Upper lobe of right lung (tissue), 1 donor: ENCODE measurements around the gene AKR7A2. TPM values are rescaled to one million over a fixed set of nuclear protein-coding genes. Genes with fewer than 3 reads are reported as not detected.

Source experiments
- ATAC-seq: fragments of 200-7000 bp; cut with Tn5 transposase; one replicate; pipeline ENCODE4 v1.9.1; 2020; ENCODE audit warnings: mild to moderate bottlenecking, moderate library complexity
- DNase-seq: peaks from one replicate; pipeline ENCODE4 v3.0.0-alpha.2; 2020
- H3K27ac ChIP-seq: fragments of 200-600 bp; one replicate; pipeline ENCODE4 v1.8.0; 2022
- H3K27me3 ChIP-seq: fragments of 200-600 bp; one replicate; pipeline ENCODE4 v1.8.0; 2022; ENCODE audit warnings: mild to moderate bottlenecking
- H3K36me3 ChIP-seq: fragments of 200-600 bp; one replicate; pipeline ENCODE4 v1.8.0; 2022
- H3K4me1 ChIP-seq: fragments of 200-600 bp; one replicate; pipeline ENCODE4 v1.8.0; 2022
- H3K4me3 ChIP-seq: fragments of 200-600 bp; one replicate; pipeline ENCODE4 v1.8.0; 2022; ENCODE audit warnings: mild to moderate bottlenecking
- H3K9me3 ChIP-seq: fragments of 200-600 bp; one replicate; pipeline ENCODE4 v1.8.0; 2022
- CTCF ChIP-seq: fragments of 200-600 bp; IDR thresholded peaks from one replicate; pipeline ENCODE4 v1.8.0; 2022; ENCODE audit warnings: antibody characterized with exemption
- intact Hi-C: fragments of 100-400 bp; cut with DNase I; formaldehyde crosslinking; loops from one replicate; pipeline ENCODE4 v1.11.0; 2022
- total RNA-seq: library from RNA; stranded (reverse); fragmentation: NEBNext Ultra II Directional; extraction: Animal tissue kit (Norgen Biotek cat#: 25700); gene quantifications from one replicate; pipeline ENCODE4 v1.2.1, GENCODE V29; 2021
- donor health status: DM: no; HTN: yes; CAD: no; lungs with severe emphysema.

Gene AKR7A2
- total RNA-seq, 1 donor from 2014 or later = 39.1 TPM

- Histone ChIP-seq H3K27ac (no peak overlapping the region), H3K27me3 (no peaks in the 10 kb centered on the region), H3K36me3 (peaks cover 25% of the 10 kb centered on the region), H3K4me1 (no peaks in the 10 kb centered on the region), H3K9me3 (no peaks in the 10 kb centered on the region), H3K4me3 (no peak overlapping the region)
- ATAC-seq = no peak
- intact Hi-C loops = no loop called here
- TF ChIP-seq CTCF = no peak
- DNase-seq = no peak
Measured at GRCh38 chr1:19319196-19319595, 7.3 kb upstream of the AKR7A2 start.

GRCh38 chr1:19317126-19317910, 5.4 kb upstream of the AKR7A2 start:
- DNase-seq (no peak), ATAC-seq (no peak)
- Histone ChIP-seq H3K36me3 (peaks cover 17% of the 10 kb centered on the region), H3K9me3 (no peaks in the 10 kb centered on the region), H3K4me1 (peaks cover 7% of the 10 kb centered on the region), H3K27ac (no peak overlapping the region), H3K4me3 (no peak overlapping the region), H3K27me3 (no peaks in the 10 kb centered on the region)
- intact Hi-C loops = no loop called here
- TF ChIP-seq CTCF = no peak

GRCh38 chr1:19315378-19316198, 3.6 kb upstream of the AKR7A2 start:
- Histone ChIP-seq H3K4me3 (no peak overlapping the region), H3K27me3 (no peaks in the 10 kb centered on the region), H3K36me3 (peaks cover 14% of the 10 kb centered on the region), H3K4me1 (peaks cover 14% of the 10 kb centered on the region), H3K27ac (no peak overlapping the region), H3K9me3 (no peaks in the 10 kb centered on the region)
- intact Hi-C loops = no loop called here
- ATAC-seq (no peak), DNase-seq (no peak)
- no peak for TF ChIP-seq CTCF

GRCh38 chr1:19313961-19314882, 2.3 kb upstream of the AKR7A2 start:
- no peak overlapping the region for H3K27ac ChIP-seq
- peaks cover 10% of the 10 kb centered on the region for H3K36me3 ChIP-seq
- intact Hi-C loops = no loop called here
- DNase-seq = no peak
- ATAC-seq = no peak
- H3K4me1 ChIP-seq = peaks cover 15% of the 10 kb centered on the region
- no peaks in the 10 kb centered on the region for H3K27me3 ChIP-seq
- no peak overlapping the region for H3K4me3 ChIP-seq
- TF ChIP-seq CTCF = no peak
- H3K9me3 ChIP-seq = no peaks in the 10 kb centered on the region

GRCh38 chr1:19313636-19313959, 1.7 kb upstream of the AKR7A2 start:
- Histone ChIP-seq H3K36me3 (peaks cover 7% of the 10 kb centered on the region), H3K4me1 (peaks cover 15% of the 10 kb centered on the region), H3K27me3 (no peaks in the 10 kb centered on the region), H3K4me3 (no peak overlapping the region), H3K9me3 (no peaks in the 10 kb centered on the region), H3K27ac (no peak overlapping the region)
- intact Hi-C loops = no loop called here
- DNase-seq (no peak), ATAC-seq (no peak)
- no peak for TF ChIP-seq CTCF
